ENCODE measurements around the gene ARHGEF16.

ARHGEF16 gene

DNA sequence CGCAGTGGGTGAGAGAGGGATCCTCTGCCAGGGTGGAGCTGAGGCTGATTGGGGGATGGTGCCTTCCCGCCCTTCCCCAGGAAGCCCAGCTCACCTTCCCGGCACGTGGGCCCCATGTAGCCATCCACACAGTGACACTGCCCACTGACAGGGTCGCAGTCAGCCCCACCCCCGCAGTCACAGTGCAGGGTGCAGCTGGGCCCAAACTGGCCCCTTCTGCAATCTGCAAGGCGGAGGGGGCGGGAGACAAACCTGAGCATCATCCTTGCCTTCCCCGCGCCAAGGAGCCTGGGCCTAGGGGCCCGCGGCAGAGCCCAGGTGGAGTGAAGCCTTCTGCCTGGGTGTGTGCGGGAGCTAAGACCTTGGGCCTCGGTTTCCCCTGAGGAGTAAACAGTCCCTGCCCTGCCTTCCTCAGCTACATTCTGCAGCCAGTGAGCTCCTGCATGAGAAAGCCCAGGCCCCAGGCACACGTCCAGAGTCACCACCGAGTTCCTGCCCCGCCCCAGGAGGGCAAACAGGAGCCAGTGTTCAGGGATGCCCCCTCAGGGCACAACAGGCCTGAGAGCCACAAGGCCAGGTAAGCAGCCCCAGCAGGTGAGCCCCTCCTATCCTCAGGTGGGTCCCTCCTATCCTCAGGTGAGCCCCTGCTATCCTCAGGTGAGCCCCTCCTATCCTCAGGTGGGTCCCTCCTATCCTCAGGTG lies 38.2 kb downstream of the ARHGEF16 start:
- no peak overlapping the region for H3K4me3 ChIP-seq (ENCODE audit: low read depth, low read length)
- no peak for TF ChIP-seq CTCF (conservative IDR thresholded peaks at IDR 0.05; ENCODE audit: low read depth, low read length)
- DNase-seq (ENCODE audit: low read depth) = no peak

- DNase-seq (ENCODE audit: low read depth) = no peak
- TF ChIP-seq CTCF (conservative IDR thresholded peaks at IDR 0.05; ENCODE audit: low read depth, low read length) = no peak
- no peak overlapping the region for H3K4me3 ChIP-seq (ENCODE audit: low read depth, low read length)
These were observed 40.1 kb downstream of the ARHGEF16 start for GRCh38 chr1:3494321-3495308.

GRCh38 chr1:3495776-3496745 lies 41.6 kb downstream of the ARHGEF16 start:
- peak; percentile 45 for DNase-seq (ENCODE audit: low read depth)
- no peak overlapping the region for H3K4me3 ChIP-seq (ENCODE audit: low read depth, low read length)
- no peak for TF ChIP-seq CTCF (conservative IDR thresholded peaks at IDR 0.05; ENCODE audit: low read depth, low read length)

- no peak for DNase-seq (ENCODE audit: low read depth)
- no peak for TF ChIP-seq CTCF (conservative IDR thresholded peaks at IDR 0.05; ENCODE audit: low read depth, low read length)
- no peak overlapping the region for H3K4me3 ChIP-seq (ENCODE audit: low read depth, low read length)
These were observed 42.5 kb downstream of the ARHGEF16 start for GRCh38 chr1:3496916-3497315.

- H3K4me3 ChIP-seq (ENCODE audit: low read depth, low read length) = no peak overlapping the region
- no peak for TF ChIP-seq CTCF (conservative IDR thresholded peaks at IDR 0.05; ENCODE audit: low read depth, low read length)
- no peak for DNase-seq (ENCODE audit: low read depth)
These were observed 43.1 kb downstream of the ARHGEF16 start for GRCh38 chr1:3497521-3497920.

DNA sequence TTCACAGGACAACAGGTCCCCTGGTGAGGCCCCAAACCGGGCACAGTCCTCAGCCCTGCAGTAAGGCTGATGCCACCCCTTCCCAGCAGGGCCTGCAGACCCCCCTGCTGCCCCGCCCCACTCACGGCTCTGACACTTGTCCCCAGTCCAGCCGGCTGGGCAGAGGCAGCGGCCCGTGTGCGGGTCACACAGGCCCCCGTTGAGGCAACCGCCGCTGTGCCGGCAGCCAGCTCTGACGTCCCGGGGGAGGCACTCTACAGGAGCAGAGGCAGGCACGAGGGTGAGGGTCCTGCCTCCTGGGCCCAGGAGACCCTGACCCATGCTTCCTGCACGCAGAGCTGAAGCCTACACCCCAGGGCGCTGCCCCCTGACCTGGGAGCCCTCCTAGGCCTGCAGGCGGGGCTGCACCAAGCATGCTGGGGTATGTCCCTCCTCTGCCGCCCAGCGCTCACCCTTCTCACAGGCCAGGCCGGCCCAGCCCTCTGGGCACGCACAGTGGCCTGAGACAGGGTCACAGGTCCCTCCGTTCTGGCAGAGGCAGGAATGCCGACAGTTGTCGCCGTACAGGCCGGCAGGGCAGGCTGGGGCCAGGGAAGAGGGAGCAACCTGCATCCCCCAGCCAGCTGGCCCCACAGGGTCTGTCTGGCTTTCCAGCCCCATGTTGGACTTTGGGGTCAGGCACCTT lies 43.9 kb downstream of the ARHGEF16 start:
- no peak for TF ChIP-seq CTCF (conservative IDR thresholded peaks at IDR 0.05; ENCODE audit: low read depth, low read length)
- no peak for DNase-seq (ENCODE audit: low read depth)
- H3K4me3 ChIP-seq (ENCODE audit: low read depth, low read length) = no peak overlapping the region

Measured in choroid plexus epithelial cell (primary cell).